K562 (cell line): ENCODE measurements around the gene DTNBP1. TPM values are rescaled to one million over a fixed set of nuclear protein-coding genes. Genes with fewer than 3 reads are reported as not detected.

ENCODE experiments used
- DPF2 ChIP-seq: fragments of 450-650 bp; IDR thresholded peaks from 2 replicates; pipeline ENCODE4 v1.6.1; 2016
- FOSL1 ChIP-seq: fragments of 200-800 bp; sonication (Bioruptor generic); conservative IDR thresholded peaks from 2 replicates; pipeline ENCODE4 v1.6.1; 2016; ENCODE audit warnings: missing genetic modification characterization, missing compliant biosample characterization
- HDGF ChIP-seq: fragments of 450-650 bp; IDR thresholded peaks from 2 replicates; pipeline ENCODE4 v1.6.1; 2016
- HMG20B ChIP-seq: fragments of 250-450 bp; sonication (Bioruptor Pico); IDR thresholded peaks from 2 replicates; pipeline ENCODE4 v1.5.0; 2021; ENCODE audit warnings: mild to moderate bottlenecking
- MCM5 ChIP-seq: fragments of 450-650 bp; IDR thresholded peaks from 2 replicates; pipeline ENCODE4 v1.6.1; 2016; ENCODE audit warnings: low read depth
- MYC ChIP-seq, 2 experiments: fragments of 250-450 bp in 1 of 2; sonication (Bioruptor Pico) in 1 of 2; IDR thresholded peaks; 2 replicates each; pipeline versions ENCODE4 v1.5.1 to v1.6.1; 2012 to 2021; ENCODE audit warnings: low read depth in 2 of 2, borderline replicate concordance in 1 of 2, improper control_type of control experiment in 1 of 2, low read length in 1 of 2, mild to moderate bottlenecking in 1 of 2, moderate library complexity in 1 of 2
- PHF8 ChIP-seq: fragments of 200-600 bp; sonication (generic); IDR thresholded peaks from 2 replicates; pipeline ENCODE4 v1.6.1; 2012; ENCODE audit warnings: mixed run types, mild to moderate bottlenecking, inconsistent platforms, low read length, moderate library complexity, borderline replicate concordance
- POLR2AphosphoS2 ChIP-seq: IDR thresholded peaks from 2 replicates; pipeline ENCODE4 v1.6.1; 2012; ENCODE audit warnings: low read length, improper control_type of control experiment
- SOX6 ChIP-seq: fragments of 450-650 bp; IDR thresholded peaks from 2 replicates; pipeline ENCODE4 v1.6.1; 2014; ENCODE audit warnings: mild to moderate bottlenecking
- SRSF7 ChIP-seq: fragments of 200-400 bp; formaldehyde crosslinking; optimal IDR thresholded peaks from 2 replicates; pipeline ENCODE3; 2017; ENCODE audit warnings: mild to moderate bottlenecking, low read depth, low read length
- TRIM28 ChIP-seq: fragments of 450-650 bp; IDR thresholded peaks from 2 replicates; pipeline ENCODE4 v1.6.1; 2017
- WHSC1 ChIP-seq: IDR thresholded peaks from one replicate; pipeline ENCODE4 v1.6.1; 2012; ENCODE audit warnings: low read length, control low read depth, inconsistent platforms
- YBX1 ChIP-seq: fragments of 450-650 bp; IDR thresholded peaks from 2 replicates; pipeline ENCODE4 v1.7.1; 2016; ENCODE audit warnings: mild to moderate bottlenecking
- polyA plus RNA-seq, 8 experiments: library from polyadenylated mRNA; depleted of rRNA in 4 of 8; stranded (reverse) in 5 of 8; unstranded in 3 of 8; fragments of >200 nt; fragmentation: Nextera tagmentation in 2 of 8; fragmentation: Illumina TruSeq in 1 of 8; extraction: Ambion mirVana in 2 of 8; extraction: Trizol in 1 of 8; gene quantifications; 2 replicates each; pipeline versions ENCODE4 v1.2.1 to v1.2.3, GENCODE V29; 2011 to 2014; ENCODE audit warnings: inconsistent platforms in 1 of 8, missing spikeins in 1 of 8
- total RNA-seq, 7 experiments: library from RNA; depleted of rRNA in 6 of 7; stranded (reverse); fragments of >200 nt in 6 of 7; fragmentation: Illumina TruSeq in 2 of 7; extraction: Trizol in 2 of 7; gene quantifications; 2 replicates each; pipeline versions ENCODE4 v1.2.1 to v1.2.3, GENCODE V29; 2011 to 2021; ENCODE audit warnings: low replicate concordance in 1 of 7
- TF ChIP-seq, protein P1 (sequence below), 2 experiments: fragments of 450-650 bp; IDR thresholded peaks; 2 replicates each; pipeline ENCODE4 v1.6.1; 2018; ENCODE audit warnings: mild to moderate bottlenecking in 2 of 2, low read depth in 1 of 2; ENCODE audit not compliant: partially characterized antibody in 2 of 2
- TF ChIP-seq, protein P2 (sequence below): fragments of 450-650 bp; IDR thresholded peaks from 2 replicates; pipeline ENCODE4 v1.6.1; 2016
- TF ChIP-seq, protein P3 (sequence below), 2 experiments: fragments of 450-650 bp in 1 of 2; IDR thresholded peaks; 2 replicates each; pipeline ENCODE4 v1.6.1; 2011 to 2017; ENCODE audit warnings: low read depth in 2 of 2, antibody characterized with exemption in 1 of 2, borderline replicate concordance in 1 of 2, low read length in 1 of 2, mild to moderate bottlenecking in 1 of 2, mixed read lengths in 1 of 2; ENCODE audit not compliant: control insufficient read depth in 1 of 2
- TF ChIP-seq, protein P4 (sequence below), 2 experiments: fragments of 150-350 bp in 1 of 2; IDR thresholded peaks; 2 replicates each; pipeline ENCODE4 v1.6.1; 2012 to 2016; ENCODE audit warnings: low read depth in 2 of 2, low read length in 2 of 2, mild to moderate bottlenecking in 1 of 2, moderate library complexity in 1 of 2

DTNBP1 gene
- total and polyA plus RNA-seq, 9 of the 15 experiments (the other 6 are each of a cell fraction or from before 2014, with no cell fraction given) = 16.7 to 54.5 (median 21.4) TPM

DNA sequence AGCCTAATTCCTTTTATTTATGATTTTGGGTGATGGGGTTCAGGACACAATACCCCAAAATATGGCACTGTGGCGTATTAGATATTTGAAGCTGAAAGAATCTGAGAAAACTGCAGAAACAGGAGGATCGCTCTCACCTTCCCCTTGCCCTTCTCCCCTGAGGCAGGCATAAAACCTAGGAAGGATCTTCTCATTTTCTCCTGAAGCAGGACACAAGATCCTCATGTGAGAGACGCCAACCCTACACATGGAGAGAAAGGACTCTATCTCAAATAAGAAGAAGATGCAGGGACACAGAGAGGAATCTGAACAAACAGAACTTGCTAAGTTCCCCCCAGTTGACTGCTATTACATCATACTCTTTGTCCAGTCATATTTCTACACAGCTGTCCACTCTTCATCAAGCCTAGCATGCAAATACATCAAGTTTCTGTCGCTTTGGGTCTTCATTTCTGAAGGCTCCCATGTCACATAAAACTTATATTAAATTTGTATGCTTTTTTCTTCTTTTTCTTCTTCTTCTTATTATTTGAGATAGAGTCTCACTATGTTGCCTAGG lies 109.0 kb downstream of the DTNBP1 start (continued):
- TF ChIP-seq SOX6 = peak; percentile 64
- TF ChIP-seq WHSC1 = no peak
- TF ChIP-seq FOSL1 (tag) = peak; percentile 62
- TF ChIP-seq YBX1 = no peak
- no peak for TF ChIP-seq POLR2AphosphoS2
- TF ChIP-seq, protein P1, sequence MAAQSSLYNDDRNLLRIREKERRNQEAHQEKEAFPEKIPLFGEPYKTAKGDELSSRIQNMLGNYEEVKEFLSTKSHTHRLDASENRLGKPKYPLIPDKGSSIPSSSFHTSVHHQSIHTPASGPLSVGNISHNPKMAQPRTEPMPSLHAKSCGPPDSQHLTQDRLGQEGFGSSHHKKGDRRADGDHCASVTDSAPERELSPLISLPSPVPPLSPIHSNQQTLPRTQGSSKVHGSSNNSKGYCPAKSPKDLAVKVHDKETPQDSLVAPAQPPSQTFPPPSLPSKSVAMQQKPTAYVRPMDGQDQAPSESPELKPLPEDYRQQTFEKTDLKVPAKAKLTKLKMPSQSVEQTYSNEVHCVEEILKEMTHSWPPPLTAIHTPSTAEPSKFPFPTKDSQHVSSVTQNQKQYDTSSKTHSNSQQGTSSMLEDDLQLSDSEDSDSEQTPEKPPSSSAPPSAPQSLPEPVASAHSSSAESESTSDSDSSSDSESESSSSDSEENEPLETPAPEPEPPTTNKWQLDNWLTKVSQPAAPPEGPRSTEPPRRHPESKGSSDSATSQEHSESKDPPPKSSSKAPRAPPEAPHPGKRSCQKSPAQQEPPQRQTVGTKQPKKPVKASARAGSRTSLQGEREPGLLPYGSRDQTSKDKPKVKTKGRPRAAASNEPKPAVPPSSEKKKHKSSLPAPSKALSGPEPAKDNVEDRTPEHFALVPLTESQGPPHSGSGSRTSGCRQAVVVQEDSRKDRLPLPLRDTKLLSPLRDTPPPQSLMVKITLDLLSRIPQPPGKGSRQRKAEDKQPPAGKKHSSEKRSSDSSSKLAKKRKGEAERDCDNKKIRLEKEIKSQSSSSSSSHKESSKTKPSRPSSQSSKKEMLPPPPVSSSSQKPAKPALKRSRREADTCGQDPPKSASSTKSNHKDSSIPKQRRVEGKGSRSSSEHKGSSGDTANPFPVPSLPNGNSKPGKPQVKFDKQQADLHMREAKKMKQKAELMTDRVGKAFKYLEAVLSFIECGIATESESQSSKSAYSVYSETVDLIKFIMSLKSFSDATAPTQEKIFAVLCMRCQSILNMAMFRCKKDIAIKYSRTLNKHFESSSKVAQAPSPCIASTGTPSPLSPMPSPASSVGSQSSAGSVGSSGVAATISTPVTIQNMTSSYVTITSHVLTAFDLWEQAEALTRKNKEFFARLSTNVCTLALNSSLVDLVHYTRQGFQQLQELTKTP (IDR thresholded peaks at IDR 0.05; ENCODE audit: low read depth in 1 of 2, partially characterized antibody in 2 of 2) = no peak
- no peak for TF ChIP-seq HDGF
- no peak for TF ChIP-seq MCM5
- TF ChIP-seq, protein P2, sequence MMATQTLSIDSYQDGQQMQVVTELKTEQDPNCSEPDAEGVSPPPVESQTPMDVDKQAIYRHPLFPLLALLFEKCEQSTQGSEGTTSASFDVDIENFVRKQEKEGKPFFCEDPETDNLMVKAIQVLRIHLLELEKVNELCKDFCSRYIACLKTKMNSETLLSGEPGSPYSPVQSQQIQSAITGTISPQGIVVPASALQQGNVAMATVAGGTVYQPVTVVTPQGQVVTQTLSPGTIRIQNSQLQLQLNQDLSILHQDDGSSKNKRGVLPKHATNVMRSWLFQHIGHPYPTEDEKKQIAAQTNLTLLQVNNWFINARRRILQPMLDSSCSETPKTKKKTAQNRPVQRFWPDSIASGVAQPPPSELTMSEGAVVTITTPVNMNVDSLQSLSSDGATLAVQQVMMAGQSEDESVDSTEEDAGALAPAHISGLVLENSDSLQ = peak; percentile 49
- TF ChIP-seq SRSF7 = no peak
- 0 out of 2 replicates have a peak, but pooled peaks have one; percentile 11 for TF ChIP-seq MYC (IDR thresholded peaks at IDR 0.05; ENCODE audit: low read depth, low read length)
- TF ChIP-seq MYC (CRISPR knock-in tag; IDR thresholded peaks at IDR 0.05; ENCODE audit: borderline replicate concordance, low read depth) = no peak
- no peak for TF ChIP-seq HMG20B (CRISPR knock-in tag)
- TF ChIP-seq, protein P3, sequence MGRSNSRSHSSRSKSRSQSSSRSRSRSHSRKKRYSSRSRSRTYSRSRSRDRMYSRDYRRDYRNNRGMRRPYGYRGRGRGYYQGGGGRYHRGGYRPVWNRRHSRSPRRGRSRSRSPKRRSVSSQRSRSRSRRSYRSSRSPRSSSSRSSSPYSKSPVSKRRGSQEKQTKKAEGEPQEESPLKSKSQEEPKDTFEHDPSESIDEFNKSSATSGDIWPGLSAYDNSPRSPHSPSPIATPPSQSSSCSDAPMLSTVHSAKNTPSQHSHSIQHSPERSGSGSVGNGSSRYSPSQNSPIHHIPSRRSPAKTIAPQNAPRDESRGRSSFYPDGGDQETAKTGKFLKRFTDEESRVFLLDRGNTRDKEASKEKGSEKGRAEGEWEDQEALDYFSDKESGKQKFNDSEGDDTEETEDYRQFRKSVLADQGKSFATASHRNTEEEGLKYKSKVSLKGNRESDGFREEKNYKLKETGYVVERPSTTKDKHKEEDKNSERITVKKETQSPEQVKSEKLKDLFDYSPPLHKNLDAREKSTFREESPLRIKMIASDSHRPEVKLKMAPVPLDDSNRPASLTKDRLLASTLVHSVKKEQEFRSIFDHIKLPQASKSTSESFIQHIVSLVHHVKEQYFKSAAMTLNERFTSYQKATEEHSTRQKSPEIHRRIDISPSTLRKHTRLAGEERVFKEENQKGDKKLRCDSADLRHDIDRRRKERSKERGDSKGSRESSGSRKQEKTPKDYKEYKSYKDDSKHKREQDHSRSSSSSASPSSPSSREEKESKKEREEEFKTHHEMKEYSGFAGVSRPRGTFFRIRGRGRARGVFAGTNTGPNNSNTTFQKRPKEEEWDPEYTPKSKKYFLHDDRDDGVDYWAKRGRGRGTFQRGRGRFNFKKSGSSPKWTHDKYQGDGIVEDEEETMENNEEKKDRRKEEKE (IDR thresholded peaks at IDR 0.05; ENCODE audit: borderline replicate concordance in 1 of 2, control insufficient read depth in 1 of 2, low read depth in 2 of 2, low read length in 1 of 2) = no peak
- 0 out of 2 replicates have a peak, but pooled peaks have one; percentile 12 for TF ChIP-seq DPF2
- TF ChIP-seq, protein P4, sequence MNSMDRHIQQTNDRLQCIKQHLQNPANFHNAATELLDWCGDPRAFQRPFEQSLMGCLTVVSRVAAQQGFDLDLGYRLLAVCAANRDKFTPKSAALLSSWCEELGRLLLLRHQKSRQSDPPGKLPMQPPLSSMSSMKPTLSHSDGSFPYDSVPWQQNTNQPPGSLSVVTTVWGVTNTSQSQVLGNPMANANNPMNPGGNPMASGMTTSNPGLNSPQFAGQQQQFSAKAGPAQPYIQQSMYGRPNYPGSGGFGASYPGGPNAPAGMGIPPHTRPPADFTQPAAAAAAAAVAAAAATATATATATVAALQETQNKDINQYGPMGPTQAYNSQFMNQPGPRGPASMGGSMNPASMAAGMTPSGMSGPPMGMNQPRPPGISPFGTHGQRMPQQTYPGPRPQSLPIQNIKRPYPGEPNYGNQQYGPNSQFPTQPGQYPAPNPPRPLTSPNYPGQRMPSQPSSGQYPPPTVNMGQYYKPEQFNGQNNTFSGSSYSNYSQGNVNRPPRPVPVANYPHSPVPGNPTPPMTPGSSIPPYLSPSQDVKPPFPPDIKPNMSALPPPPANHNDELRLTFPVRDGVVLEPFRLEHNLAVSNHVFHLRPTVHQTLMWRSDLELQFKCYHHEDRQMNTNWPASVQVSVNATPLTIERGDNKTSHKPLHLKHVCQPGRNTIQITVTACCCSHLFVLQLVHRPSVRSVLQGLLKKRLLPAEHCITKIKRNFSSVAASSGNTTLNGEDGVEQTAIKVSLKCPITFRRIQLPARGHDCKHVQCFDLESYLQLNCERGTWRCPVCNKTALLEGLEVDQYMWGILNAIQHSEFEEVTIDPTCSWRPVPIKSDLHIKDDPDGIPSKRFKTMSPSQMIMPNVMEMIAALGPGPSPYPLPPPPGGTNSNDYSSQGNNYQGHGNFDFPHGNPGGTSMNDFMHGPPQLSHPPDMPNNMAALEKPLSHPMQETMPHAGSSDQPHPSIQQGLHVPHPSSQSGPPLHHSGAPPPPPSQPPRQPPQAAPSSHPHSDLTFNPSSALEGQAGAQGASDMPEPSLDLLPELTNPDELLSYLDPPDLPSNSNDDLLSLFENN (IDR thresholded peaks at IDR 0.05; ENCODE audit: low read depth in 2 of 2, low read length in 2 of 2) = no peak
- TF ChIP-seq PHF8 = no peak
- TF ChIP-seq TRIM28 = no peak
